ENCODE results near the gene GMDS. TPM values are rescaled to one million over a fixed set of nuclear protein-coding genes. Genes with fewer than 3 reads are reported as not detected.
A peak's percentile ranks its signal among the peaks of the same experiment; 100 is the strongest.

GMDS gene
- total and polyA plus RNA-seq, 2 of the 13 experiments (the other 11 are each of a cell fraction or from before 2014, with no cell fraction given): 64.4 to 112 TPM

DNA sequence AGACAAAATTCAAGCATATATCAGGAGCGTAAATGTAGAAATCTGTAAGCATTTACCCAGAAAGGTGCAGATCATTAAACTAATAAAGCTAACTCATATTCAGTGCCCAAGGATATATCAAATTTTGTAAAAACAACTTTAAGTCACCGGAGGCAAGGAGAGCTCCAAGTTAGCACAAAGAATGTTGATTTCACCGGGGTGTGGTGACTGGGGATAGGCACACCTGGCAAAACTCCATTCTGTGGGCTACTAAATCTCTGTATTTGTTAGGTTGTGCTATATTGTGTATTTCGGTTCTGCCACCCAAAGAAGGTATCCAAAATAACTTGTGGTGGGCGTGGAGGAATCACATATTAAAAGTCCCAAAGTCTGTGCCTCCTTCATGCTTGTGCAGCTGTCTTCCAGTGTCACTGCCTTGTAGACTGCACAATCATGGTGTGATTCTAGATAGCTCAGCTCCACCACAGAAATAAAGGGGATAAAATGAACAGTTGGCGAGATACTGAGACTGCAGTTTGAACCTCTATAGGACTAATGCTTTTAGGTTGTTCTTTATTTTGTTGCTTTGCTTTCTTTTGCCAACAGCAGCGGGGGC, 111.6 kb downstream of the GMDS start:
- H3K4me3 ChIP-seq (replicated peaks in 1 of 3; ENCODE audit: insufficient read depth in 1 of 3, low read depth in 2 of 3, low read length in 3 of 3): no peak overlapping the region
- 96% methylated on average over 7 of the region's 7 CpGs for WGBS (ENCODE audit: low lambda C conversion rate)
- H3K4me1 ChIP-seq (ENCODE audit: insufficient read depth, low read length): peaks cover 37% of the 10 kb centered on the region
- H3K9ac ChIP-seq (ENCODE audit: insufficient read depth, low read depth, low read length): no peak overlapping the region
- intact Hi-C loops (cut with micrococcal nuclease; ENCODE audit: unreplicated experiment): no loop called here
- peaks cover 90% of the 10 kb centered on the region for H3K79me2 ChIP-seq (ENCODE audit: insufficient read depth, low read length)
- TF ChIP-seq HMG20A (CRISPR knock-in tag; IDR thresholded peaks at IDR 0.05; ENCODE audit: borderline replicate concordance) (no peak), RARG (CRISPR knock-in tag; IDR thresholded peaks at IDR 0.05; ENCODE audit: low read depth) (no peak), ETV6 (CRISPR knock-in tag; conservative IDR thresholded peaks at IDR 0.05) (no peak), PHF8 (CRISPR knock-in tag; IDR thresholded peaks at IDR 0.05) (no peak), SALL1 (CRISPR knock-in tag; IDR thresholded peaks at IDR 0.05) (no peak), ZNF350 (CRISPR knock-in tag; IDR thresholded peaks at IDR 0.05; ENCODE audit: borderline replicate concordance, low read depth) (no peak), ETV5 (CRISPR knock-in tag; IDR thresholded peaks at IDR 0.05; ENCODE audit: borderline replicate concordance) (no peak), HMG20B (CRISPR knock-in tag; conservative IDR thresholded peaks at IDR 0.05) (no peak), PCBP1 (IDR thresholded peaks at IDR 0.05; ENCODE audit: borderline replicate concordance, low read depth, low read length) (no peak), ZNF451 (CRISPR knock-in tag; IDR thresholded peaks at IDR 0.05) (no peak), MAZ (IDR thresholded peaks at IDR 0.05; ENCODE audit: borderline replicate concordance, low read depth, low read length) (no peak), MAZ (CRISPR knock-in tag; IDR thresholded peaks at IDR 0.05; ENCODE audit: low read depth) (no peak), ZNF720 (CRISPR knock-in tag; IDR thresholded peaks at IDR 0.05) (no peak), ZNF264 (CRISPR knock-in tag; IDR thresholded peaks at IDR 0.05) (no peak)
- TF ChIP-seq, protein P1, sequence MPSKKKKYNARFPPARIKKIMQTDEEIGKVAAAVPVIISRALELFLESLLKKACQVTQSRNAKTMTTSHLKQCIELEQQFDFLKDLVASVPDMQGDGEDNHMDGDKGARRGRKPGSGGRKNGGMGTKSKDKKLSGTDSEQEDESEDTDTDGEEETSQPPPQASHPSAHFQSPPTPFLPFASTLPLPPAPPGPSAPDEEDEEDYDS (CRISPR knock-in tag; IDR thresholded peaks at IDR 0.05): no peak
- ChIA-PET POLR2A (no interaction called here), CTCF (ENCODE audit: low intra/inter-chr PET ratio, low total read pairs) (no interaction called here)
- in situ Hi-C loops (cut with HindIII; ENCODE audit: extremely low pct_ligation_motif_present, low pct_unique_long_range_greater_than_20kb): no loop called here
- no peaks in the 10 kb centered on the region; a peak in 1 of 5 replicates for H3K36me3 ChIP-seq (replicated peaks in 1 of 2; ENCODE audit: control insufficient read depth in 1 of 2, insufficient read depth in 2 of 2, low read length in 2 of 2)
- no peaks in the 10 kb centered on the region for H3K9me3 ChIP-seq (ENCODE audit: low read length)
- ATAC-seq: peak; percentile 35; the same call in 1 of the 3 replicates
- peaks cover 33% of the 10 kb centered on the region for H4K20me1 ChIP-seq (ENCODE audit: insufficient read depth, low read length)
- DNase-seq (ENCODE audit: low spot score): no peak
- H3K4me2 ChIP-seq (ENCODE audit: low read depth, low read length): no peak overlapping the region
- no peak overlapping the region for H2AFZ ChIP-seq (ENCODE audit: low read length)
- no peaks in the 10 kb centered on the region for H3K27me3 ChIP-seq (ENCODE audit: control insufficient read depth in 1 of 2, insufficient read depth in 2 of 2, low read length in 2 of 2)
- FAIRE-seq: no peak
- H3K27ac ChIP-seq (ENCODE audit: extremely low read length, insufficient read depth, low read length): no peak overlapping the region
- BruUV-seq (replicated peaks): no TSS peak
